ENCODE results near the gene ACOXL.

- TF ChIP-seq EZH2 (IDR thresholded peaks at IDR 0.05; ENCODE audit: borderline replicate concordance, low read depth, low read length, severe bottlenecking) (no peak), POLR2A (IDR thresholded peaks at IDR 0.05; ENCODE audit: low read depth, low read length) (no peak), CTCF (IDR thresholded peaks at IDR 0.05; ENCODE audit: extremely low read depth in 1 of 2, insufficient read depth in 1 of 2, low read depth in 1 of 2, low read length in 2 of 2) (no peak), MAX (IDR thresholded peaks at IDR 0.05; ENCODE audit: insufficient read depth, insufficient read length) (no peak), JUN (IDR thresholded peaks at IDR 0.05; ENCODE audit: borderline replicate concordance, insufficient read depth, insufficient read length, low read depth) (no peak)
Observed at GRCh38 chr2:110745048-110745447, 12.7 kb downstream of the ACOXL start.
